Camera-type eye (tissue), 1 donor: Measurements from ENCODE around the gene TMPRSS12. TPM values are rescaled to one million over a fixed set of nuclear protein-coding genes. Genes with fewer than 3 reads are reported as not detected.

Source experiments
- total RNA-seq: library from RNA; depleted of rRNA; stranded (reverse); fragments of >200 nt; gene quantifications from one replicate; pipeline ENCODE4 v1.2.3, GENCODE V29; 2014

TMPRSS12 gene, protein sequence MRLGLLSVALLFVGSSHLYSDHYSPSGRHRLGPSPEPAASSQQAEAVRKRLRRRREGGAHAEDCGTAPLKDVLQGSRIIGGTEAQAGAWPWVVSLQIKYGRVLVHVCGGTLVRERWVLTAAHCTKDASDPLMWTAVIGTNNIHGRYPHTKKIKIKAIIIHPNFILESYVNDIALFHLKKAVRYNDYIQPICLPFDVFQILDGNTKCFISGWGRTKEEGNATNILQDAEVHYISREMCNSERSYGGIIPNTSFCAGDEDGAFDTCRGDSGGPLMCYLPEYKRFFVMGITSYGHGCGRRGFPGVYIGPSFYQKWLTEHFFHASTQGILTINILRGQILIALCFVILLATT
- total RNA-seq = not detected

DNA sequence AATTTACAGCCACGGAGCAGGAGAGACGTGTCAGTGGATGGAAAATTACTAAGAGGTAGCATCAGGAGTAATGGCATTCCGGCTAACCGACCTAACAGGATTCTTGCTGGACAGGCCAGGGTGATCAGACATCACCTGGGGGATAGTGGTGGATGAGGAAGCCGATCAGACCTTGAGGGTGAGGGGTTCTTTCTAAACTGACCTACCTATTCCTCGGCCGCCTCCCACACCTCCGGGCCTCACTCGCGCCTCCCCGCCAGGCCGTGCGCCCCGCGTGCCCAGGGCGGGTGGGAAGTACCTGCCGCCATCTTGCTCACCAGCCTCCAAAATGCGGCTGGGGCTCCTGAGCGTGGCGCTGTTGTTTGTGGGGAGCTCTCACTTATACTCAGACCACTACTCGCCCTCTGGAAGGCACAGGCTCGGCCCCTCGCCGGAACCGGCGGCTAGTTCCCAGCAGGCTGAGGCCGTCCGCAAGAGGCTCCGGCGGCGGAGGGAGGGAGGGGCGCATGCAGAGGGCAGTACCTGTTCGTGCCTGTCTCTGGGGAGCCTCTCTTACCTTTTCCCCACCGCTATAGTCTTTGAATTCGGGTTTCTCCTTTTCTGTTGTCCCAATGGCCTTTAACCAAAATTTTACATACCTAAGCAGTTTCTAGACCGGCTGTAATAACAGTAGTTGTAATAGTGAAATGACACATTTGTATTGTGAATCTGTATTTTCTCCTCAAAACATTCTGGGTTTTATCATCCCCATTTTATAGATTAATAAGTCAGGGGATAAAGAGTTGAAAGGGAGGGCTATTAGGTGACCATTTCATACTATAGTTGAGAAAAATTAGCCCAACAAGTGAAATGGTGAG, at the start of gene TMPRSS12:
Gene TMPRSS12, plus strand, starts transcription at position 290 of the 857 bp plus-strand sequence. Its CDS starts 39 bp downstream, at position 329.

Other genes starting within 250 kb of the TMPRSS12 start
- 26.6 TPM for gene ATF1, start 78.8 kb upstream of the TMPRSS12 start, total RNA-seq
- not detected for gene HIGD1C, start 109.6 kb downstream of the TMPRSS12 start, total RNA-seq
- 63.3 TPM for gene SLC11A2, start 183.5 kb downstream of the TMPRSS12 start, total RNA-seq
- 65.2 TPM for gene LETMD1, start 205.4 kb downstream of the TMPRSS12 start, total RNA-seq
- gene CSRNP2, start 240.7 kb downstream of the TMPRSS12 start, total RNA-seq = 53.7 TPM